Spleen (tissue), 7 donors: Measurements from ENCODE around the gene RPTN.

Experiments
- POLR2A ChIP-seq, 3 donors: fragments of 450-650 bp; IDR thresholded peaks; one replicate each; pipeline ENCODE4 v1.5.1; 2017; ENCODE audit warnings: antibody characterized with exemption in 3 of 3, mild to moderate bottlenecking in 1 of 3
- TF ChIP-seq, protein P1 (sequence below), 11 experiments: fragments of 200-600 bp in 7 of 11; fragments of 450-650 bp in 4 of 11; sonication (generic) in 4 of 11; IDR thresholded peaks in 8 of 11; conservative IDR thresholded peaks in 3 of 11; 1 replicate in 7 of 11; 2 replicates in 4 of 11; pipeline versions ENCODE4 v1.4.0 to v1.8.0; 2016 to 2021; ENCODE audit warnings: antibody characterized with exemption in 11 of 11, inconsistent platforms in 4 of 11, mild to moderate bottlenecking in 1 of 11
- donor health status: DM: no; HTN: no; CAD: no; lungs with moderate emphysema.
- donor health status: DM: no; HTN: no; CAD: no.
- donor health status: DM: no; HTN: no; CAD: no.

- no peak for TF ChIP-seq POLR2A (IDR thresholded peaks at IDR 0.05)
- TF ChIP-seq, protein P1, sequence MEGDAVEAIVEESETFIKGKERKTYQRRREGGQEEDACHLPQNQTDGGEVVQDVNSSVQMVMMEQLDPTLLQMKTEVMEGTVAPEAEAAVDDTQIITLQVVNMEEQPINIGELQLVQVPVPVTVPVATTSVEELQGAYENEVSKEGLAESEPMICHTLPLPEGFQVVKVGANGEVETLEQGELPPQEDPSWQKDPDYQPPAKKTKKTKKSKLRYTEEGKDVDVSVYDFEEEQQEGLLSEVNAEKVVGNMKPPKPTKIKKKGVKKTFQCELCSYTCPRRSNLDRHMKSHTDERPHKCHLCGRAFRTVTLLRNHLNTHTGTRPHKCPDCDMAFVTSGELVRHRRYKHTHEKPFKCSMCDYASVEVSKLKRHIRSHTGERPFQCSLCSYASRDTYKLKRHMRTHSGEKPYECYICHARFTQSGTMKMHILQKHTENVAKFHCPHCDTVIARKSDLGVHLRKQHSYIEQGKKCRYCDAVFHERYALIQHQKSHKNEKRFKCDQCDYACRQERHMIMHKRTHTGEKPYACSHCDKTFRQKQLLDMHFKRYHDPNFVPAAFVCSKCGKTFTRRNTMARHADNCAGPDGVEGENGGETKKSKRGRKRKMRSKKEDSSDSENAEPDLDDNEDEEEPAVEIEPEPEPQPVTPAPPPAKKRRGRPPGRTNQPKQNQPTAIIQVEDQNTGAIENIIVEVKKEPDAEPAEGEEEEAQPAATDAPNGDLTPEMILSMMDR (IDR thresholded peaks at IDR 0.05 in 8 of 11, conservative IDR thresholded peaks at IDR 0.05 in 3 of 11): no peak
Measured at GRCh38 chr1:152110365-152110859, 48.6 kb downstream of the RPTN start.
